Activated CD8-positive, alpha-beta memory T cell treated with anti-CD3 and anti-CD28 coated beads, Interleukin-2, amount 50 U/mL, for 4 hours (primary cell): ENCODE data around the gene AKR1C1.
"Not testable (repeated sequence)": the region's sequence is repeated elsewhere in the genome, so short reads cannot be mapped to it uniquely, and the experiment has no call there.

Experiments
- DNase-seq: peaks from one replicate; pipeline ENCODE4 v3.0.0-alpha.2; 2020

The AKR1C1 gene

GRCh38 chr10:4947635-4948596, 15.3 kb upstream of the AKR1C1 start:
- no peak for DNase-seq

GRCh38 chr10:4951512-4952162, 11.6 kb upstream of the AKR1C1 start:
- not testable (repeated sequence) for DNase-seq

GRCh38 chr10:4953405-4953804, 9.8 kb upstream of the AKR1C1 start:
- no peak for DNase-seq

- not testable (repeated sequence) for DNase-seq
Observed at GRCh38 chr10:4956088-4956487, 7.1 kb upstream of the AKR1C1 start.

- DNase-seq, result not testable (repeated sequence)
Observed at GRCh38 chr10:4956955-4957645, 6.1 kb upstream of the AKR1C1 start.

GRCh38 chr10:4961558-4961957, 1.7 kb upstream of the AKR1C1 start:
- not testable (repeated sequence) for DNase-seq

GRCh38 chr10:4962308-4962707, 907 bp upstream of the AKR1C1 start:
- DNase-seq, result not testable (repeated sequence)

- not testable (repeated sequence) for DNase-seq
Observed at GRCh38 chr10:4963815-4964154, 570 bp downstream of the AKR1C1 start.

- DNase-seq, result not testable (repeated sequence)
Observed at GRCh38 chr10:4965763-4966162, 2.5 kb downstream of the AKR1C1 start.

GRCh38 chr10:4967189-4967588, 4.0 kb downstream of the AKR1C1 start:
- DNase-seq, result not testable (repeated sequence)

GRCh38 chr10:4969289-4969688, 6.1 kb downstream of the AKR1C1 start:
- not testable (repeated sequence) for DNase-seq

- DNase-seq, result not testable (repeated sequence)
Observed at GRCh38 chr10:4970362-4970761, 7.1 kb downstream of the AKR1C1 start.

GRCh38 chr10:4972369-4973142, 9.3 kb downstream of the AKR1C1 start:
- DNase-seq, result not testable (repeated sequence)

- not testable (repeated sequence) for DNase-seq
Observed at GRCh38 chr10:4973294-4973693, 10.1 kb downstream of the AKR1C1 start.

- not testable (repeated sequence) for DNase-seq
Observed at GRCh38 chr10:4974400-4974799, 11.2 kb downstream of the AKR1C1 start.

GRCh38 chr10:4977025-4977424, 13.8 kb downstream of the AKR1C1 start:
- DNase-seq, result no peak

- DNase-seq, result no peak
Observed at GRCh38 chr10:4978870-4979269, 15.7 kb downstream of the AKR1C1 start.

GRCh38 chr10:4980793-4981192, 17.6 kb downstream of the AKR1C1 start:
- DNase-seq, result no peak

- DNase-seq, result no peak
Observed at GRCh38 chr10:4981722-4982471, 18.7 kb downstream of the AKR1C1 start.

- DNase-seq, result no peak
Observed at GRCh38 chr10:4982764-4983226, 19.6 kb downstream of the AKR1C1 start.

GRCh38 chr10:4983615-4984216, 20.5 kb downstream of the AKR1C1 start:
- DNase-seq, result no peak
